ENCODE measurements around the gene AEN. TPM values are rescaled to one million over a fixed set of nuclear protein-coding genes. Genes with fewer than 3 reads are reported as not detected.

AEN gene, protein sequence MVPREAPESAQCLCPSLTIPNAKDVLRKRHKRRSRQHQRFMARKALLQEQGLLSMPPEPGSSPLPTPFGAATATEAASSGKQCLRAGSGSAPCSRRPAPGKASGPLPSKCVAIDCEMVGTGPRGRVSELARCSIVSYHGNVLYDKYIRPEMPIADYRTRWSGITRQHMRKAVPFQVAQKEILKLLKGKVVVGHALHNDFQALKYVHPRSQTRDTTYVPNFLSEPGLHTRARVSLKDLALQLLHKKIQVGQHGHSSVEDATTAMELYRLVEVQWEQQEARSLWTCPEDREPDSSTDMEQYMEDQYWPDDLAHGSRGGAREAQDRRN
- 100 to 1,000 TPM in 1 of 2 donors, 10 to 100 TPM in 1; 59.2 to 143 TPM for total RNA-seq

DNA sequence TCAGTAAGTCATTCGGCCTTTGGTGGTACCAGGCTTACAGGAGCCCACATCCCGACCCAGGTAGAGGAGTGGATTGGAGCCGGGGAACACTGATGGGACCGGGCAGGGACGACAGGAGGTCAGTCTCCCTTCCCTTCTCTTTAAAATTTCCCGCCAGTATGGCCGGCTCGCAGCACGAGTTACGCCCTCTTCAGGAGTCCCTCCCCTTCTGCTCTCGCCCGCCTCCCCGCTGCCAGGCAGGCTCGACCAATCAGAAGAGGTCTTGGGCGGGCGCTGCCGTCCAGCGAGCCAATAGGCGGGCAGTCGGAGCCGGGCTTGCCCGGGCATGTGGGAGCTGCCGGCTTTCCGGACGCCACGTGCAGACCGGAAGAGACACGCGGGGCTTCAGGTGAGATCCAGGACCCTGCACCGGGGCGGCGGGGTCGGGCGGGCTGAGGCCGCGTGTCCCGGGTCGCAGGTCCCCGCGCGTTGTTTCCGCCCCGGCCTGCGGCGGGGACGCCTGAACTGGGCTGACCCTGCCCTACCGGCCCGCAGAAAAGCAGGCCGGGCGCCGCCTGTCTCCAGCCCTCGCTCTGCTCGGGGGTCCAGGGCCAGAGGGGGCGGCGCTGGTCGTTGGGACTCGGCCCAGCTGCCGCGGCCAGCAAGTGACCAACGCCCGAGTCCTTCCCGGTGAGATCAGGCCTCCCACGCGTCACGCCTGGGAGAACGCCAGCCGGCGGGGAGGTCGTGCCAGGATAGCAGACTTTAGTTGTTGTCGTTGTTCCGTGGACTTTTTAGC lies at the start of gene AEN:
Gene AEN (plus strand): TSS at position 346 of the 778 bp plus-strand sequence. CDS start 4,870 bp downstream, outside the sequence.

DNA sequence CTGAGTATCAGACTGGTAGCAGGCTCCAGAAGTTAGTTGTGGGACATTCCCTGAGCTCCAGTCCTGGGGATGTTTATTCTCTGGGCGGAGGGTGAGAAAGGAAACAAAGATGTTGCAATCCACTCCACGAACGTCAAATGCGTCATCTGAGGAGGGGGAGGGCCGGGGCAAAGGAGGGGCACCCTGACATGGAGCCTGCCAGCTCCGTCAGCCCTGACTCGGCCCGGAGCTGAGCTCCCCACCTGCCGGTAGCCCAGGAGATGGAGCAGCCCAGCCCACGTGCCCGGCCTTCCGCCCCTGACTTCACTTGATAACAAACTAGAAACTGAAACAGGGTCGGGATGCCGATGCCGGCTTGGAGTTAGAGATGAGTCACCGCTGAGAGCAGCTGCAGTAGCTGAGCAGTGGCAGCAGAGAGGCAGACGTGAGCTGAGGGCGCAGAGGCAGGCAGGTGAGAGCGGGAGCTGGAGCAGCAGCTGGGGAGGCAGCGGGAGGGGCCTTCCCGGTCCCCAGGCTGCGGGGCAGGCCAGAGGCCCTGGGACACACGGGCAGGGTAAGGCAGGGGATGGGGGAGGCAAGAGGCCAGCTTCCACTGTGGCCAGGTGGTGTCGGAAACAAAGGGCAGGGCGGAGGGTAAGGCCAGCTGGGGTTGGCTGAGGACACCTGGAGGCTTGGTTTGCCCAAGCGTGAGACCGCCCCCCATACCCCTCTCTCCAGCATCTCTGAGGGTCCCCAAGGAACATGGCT lies 17.7 kb downstream of the AEN start, which contains the start of gene ISG20:
Gene ISG20 (plus strand): TSS at position 391 of the 747 bp plus-strand sequence. CDS start 351 bp downstream, at position 742.

Small RNA genes lying within 50 kb of the gene (small RNA-seq; reads per million reads assigned to genes)
- gene MIR1179, result 1.1 to 1.2 reads per million in 2 donors
- 1.1 to 2.5 reads per million in 2 donors for gene MIR7-2

Other genes starting within 250 kb of the AEN start
- gene MRPL46, start 154.0 kb upstream of the AEN start, total RNA-seq, result 10 to 100 TPM; 13.8 to 24.6 TPM
- 10 to 100 TPM; 24.4 to 68.9 TPM for gene MRPS11, start 153.6 kb upstream of the AEN start, total RNA-seq
- gene DET1, start 74.7 kb upstream of the AEN start, total RNA-seq, result 1 to 10 TPM; 5.0 to 8.3 TPM
- gene ISG20, start 17.7 kb downstream of the AEN start, total RNA-seq, result 100 to 1,000 TPM; 120 to 178 TPM
- under 1 TPM; under 0.01 TPM for gene ACAN, start 182.1 kb downstream of the AEN start, total RNA-seq